Measurements from ENCODE around the gene TWF2. TPM values are rescaled to one million over a fixed set of nuclear protein-coding genes. Genes with fewer than 3 reads are reported as not detected.
A peak's percentile ranks its signal among the peaks of the same experiment; 100 is the strongest.

Gene TWF2
- total and polyA plus RNA-seq, 10 of the 15 experiments (the other 5 are each of a cell fraction or from before 2014, with no cell fraction given) = 0.16 to 106 (median 68.5) TPM

- TF ChIP-seq RELB (IDR thresholded peaks at IDR 0.05; ENCODE audit: low read depth) (peak; percentile 63), TCF3 (IDR thresholded peaks at IDR 0.05; ENCODE audit: borderline replicate concordance, insufficient read depth, low read depth, low read length) (0 out of 2 replicates have a peak, but pooled peaks have one; percentile 33), RFX5 (IDR thresholded peaks at IDR 0.05; ENCODE audit: low read depth, low read length) (no peak), SIX5 (IDR thresholded peaks at IDR 0.05; ENCODE audit: low read depth, low read length, severe bottlenecking) (no peak), FOS (IDR thresholded peaks at IDR 0.05; ENCODE audit: borderline replicate concordance, extremely low read depth, insufficient read length) (no peak), ATF7 (IDR thresholded peaks at IDR 0.05; ENCODE audit: low read depth) (peak; percentile 91), SPI1 (IDR thresholded peaks at IDR 0.05; ENCODE audit: borderline replicate concordance, insufficient read depth, low read depth, low read length) (peak; percentile 89), MAX (IDR thresholded peaks at IDR 0.05; ENCODE audit: low read depth, low read length) (no peak), PKNOX1 (IDR thresholded peaks at IDR 0.05) (peak; percentile 40; the same call in 1 of the 2 replicates), HSF1 (IDR thresholded peaks at IDR 0.05; ENCODE audit: low read depth, low read length) (no peak), ZNF592 (IDR thresholded peaks at IDR 0.05) (no peak), IRF4 (IDR thresholded peaks at IDR 0.05; ENCODE audit: low read depth, low read length) (peak; percentile 92), POU2F2 (IDR thresholded peaks at IDR 0.05; ENCODE audit: borderline replicate concordance, low read depth, low read length) (no peak), SRF (IDR thresholded peaks at IDR 0.05; ENCODE audit: low read depth in 2 of 2, low read length in 2 of 2) (peak in 1 of 2 experiments; percentile 66; a peak in 2 of 4 replicates), NR2F1 (conservative IDR thresholded peaks at IDR 0.05) (peak; percentile 7; the same call in 1 of the 2 replicates), FOXM1 (IDR thresholded peaks at IDR 0.05; ENCODE audit: low read depth, low read length) (no peak), KLF5 (IDR thresholded peaks at IDR 0.05; ENCODE audit: partially characterized antibody) (peak; percentile 47)
Observed at GRCh38 chr3:52243791-52244628, 5.1 kb upstream of the TWF2 start (continued).

All from GM12878 (cell line).